Measurements from ENCODE around the gene FBXL17. TPM values are rescaled to one million over a fixed set of nuclear protein-coding genes. Genes with fewer than 3 reads are reported as not detected.
A peak's percentile ranks its signal among the peaks of the same experiment; 100 is the strongest.

FBXL17 gene
- polyA plus RNA-seq, 1 experiment, result 5.3 TPM

DNA sequence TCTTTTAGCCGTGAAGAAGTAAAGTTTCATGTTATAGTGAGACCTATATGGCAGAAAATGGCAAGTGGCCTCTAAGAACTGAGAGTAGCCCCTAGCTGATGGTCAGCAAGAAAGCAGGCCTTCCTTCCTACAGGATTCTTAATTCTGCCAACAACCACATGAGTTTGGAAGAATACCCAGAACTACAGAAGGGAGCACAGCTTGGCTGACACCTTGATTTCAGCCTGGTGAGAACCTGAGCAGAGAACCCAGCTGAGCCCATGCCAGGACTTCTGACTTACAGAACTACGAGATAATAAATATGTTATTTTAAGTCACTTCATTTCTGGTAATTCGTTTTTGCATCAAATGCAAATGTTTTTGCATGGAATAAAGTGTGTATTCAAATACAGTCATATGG, 5.9 kb upstream of the FBXL17 start:
- Histone ChIP-seq H3K4me3 (ENCODE audit: low read depth, low read length) (no peak overlapping the region), H3K27me3 (ENCODE audit: control insufficient read depth, insufficient read depth, low read length) (no peaks in the 10 kb centered on the region), H3K36me3 (ENCODE audit: control insufficient read depth, insufficient read depth, low read length) (no peaks in the 10 kb centered on the region)
- no peak for DNase-seq (ENCODE audit: low read depth)
- POLR2A ChIA-PET, result no interaction called here
- TF ChIP-seq, protein P1, sequence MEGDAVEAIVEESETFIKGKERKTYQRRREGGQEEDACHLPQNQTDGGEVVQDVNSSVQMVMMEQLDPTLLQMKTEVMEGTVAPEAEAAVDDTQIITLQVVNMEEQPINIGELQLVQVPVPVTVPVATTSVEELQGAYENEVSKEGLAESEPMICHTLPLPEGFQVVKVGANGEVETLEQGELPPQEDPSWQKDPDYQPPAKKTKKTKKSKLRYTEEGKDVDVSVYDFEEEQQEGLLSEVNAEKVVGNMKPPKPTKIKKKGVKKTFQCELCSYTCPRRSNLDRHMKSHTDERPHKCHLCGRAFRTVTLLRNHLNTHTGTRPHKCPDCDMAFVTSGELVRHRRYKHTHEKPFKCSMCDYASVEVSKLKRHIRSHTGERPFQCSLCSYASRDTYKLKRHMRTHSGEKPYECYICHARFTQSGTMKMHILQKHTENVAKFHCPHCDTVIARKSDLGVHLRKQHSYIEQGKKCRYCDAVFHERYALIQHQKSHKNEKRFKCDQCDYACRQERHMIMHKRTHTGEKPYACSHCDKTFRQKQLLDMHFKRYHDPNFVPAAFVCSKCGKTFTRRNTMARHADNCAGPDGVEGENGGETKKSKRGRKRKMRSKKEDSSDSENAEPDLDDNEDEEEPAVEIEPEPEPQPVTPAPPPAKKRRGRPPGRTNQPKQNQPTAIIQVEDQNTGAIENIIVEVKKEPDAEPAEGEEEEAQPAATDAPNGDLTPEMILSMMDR (IDR thresholded peaks at IDR 0.05; ENCODE audit: insufficient read depth, low read depth, low read length), result no peak
- CTCF ChIA-PET, result no interaction called here

GRCh38 chr5:108386345-108387061, 4.6 kb upstream of the FBXL17 start:
- ChIA-PET CTCF (interaction anchor here (0.7 kb wide), 1 partner anchor 12 kb away, joined by 3 read pairs; no protein-coding TSS in a partner anchor), POLR2A (no interaction called here)
- no peaks in the 10 kb centered on the region for H3K27me3 ChIP-seq (ENCODE audit: control insufficient read depth, insufficient read depth, low read length)
- no peaks in the 10 kb centered on the region for H3K36me3 ChIP-seq (ENCODE audit: control insufficient read depth, insufficient read depth, low read length)
- no peak for DNase-seq (ENCODE audit: low read depth)
- no peak overlapping the region for H3K4me3 ChIP-seq (ENCODE audit: low read depth, low read length)
- TF ChIP-seq, protein P1 (IDR thresholded peaks at IDR 0.05; ENCODE audit: insufficient read depth, low read depth, low read length), result no peak

GRCh38 chr5:108384741-108385140, 2.8 kb upstream of the FBXL17 start:
- ChIA-PET POLR2A (no interaction called here), CTCF (no interaction called here)
- Histone ChIP-seq H3K36me3 (ENCODE audit: control insufficient read depth, insufficient read depth, low read length) (no peaks in the 10 kb centered on the region), H3K4me3 (ENCODE audit: low read depth, low read length) (no peak overlapping the region), H3K27me3 (ENCODE audit: control insufficient read depth, insufficient read depth, low read length) (no peaks in the 10 kb centered on the region)
- no peak for DNase-seq (ENCODE audit: low read depth)
- TF ChIP-seq, protein P1 (IDR thresholded peaks at IDR 0.05; ENCODE audit: insufficient read depth, low read depth, low read length), result no peak

DNA sequence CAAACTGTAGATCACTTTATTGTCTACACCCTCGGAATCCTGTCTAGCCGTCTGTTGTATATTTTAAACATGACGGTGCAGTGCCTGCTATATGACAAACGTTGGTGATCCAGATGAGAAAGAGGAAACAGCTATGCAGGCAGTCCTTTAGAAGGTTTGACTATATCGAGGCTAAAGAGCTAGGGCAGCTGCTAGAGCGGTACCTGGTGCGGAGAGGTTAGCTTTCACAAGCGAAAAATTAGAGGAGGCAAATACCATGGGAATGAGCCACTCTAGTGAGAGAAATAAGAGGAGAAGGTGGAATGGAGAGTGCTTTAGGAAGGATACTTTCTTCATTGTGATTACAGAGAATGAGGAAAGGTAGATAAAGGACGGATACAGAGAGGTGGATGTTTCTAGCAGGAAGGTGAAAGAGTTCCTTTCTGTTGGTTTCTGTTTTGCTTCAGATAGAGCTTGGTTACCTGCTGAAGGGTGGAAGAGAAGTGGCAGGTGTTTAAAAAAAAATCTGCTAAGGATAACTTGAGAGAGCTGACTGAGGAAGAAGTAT, 959 bp upstream of the FBXL17 start:
- no peaks in the 10 kb centered on the region for H3K36me3 ChIP-seq (ENCODE audit: control insufficient read depth, insufficient read depth, low read length)
- DNase-seq (ENCODE audit: low read depth), result no peak
- TF ChIP-seq, protein P1 (IDR thresholded peaks at IDR 0.05; ENCODE audit: insufficient read depth, low read depth, low read length), result no peak
- POLR2A ChIA-PET, result no interaction called here
- CTCF ChIA-PET, result no interaction called here
- H3K27me3 ChIP-seq (ENCODE audit: control insufficient read depth, insufficient read depth, low read length), result no peaks in the 10 kb centered on the region
- H3K4me3 ChIP-seq (ENCODE audit: low read depth, low read length), result peak overlapping the region; percentile 95

GRCh38 chr5:108381350-108381953, 446 bp downstream of the FBXL17 start:
- DNase-seq (ENCODE audit: low read depth), result no peak
- ChIA-PET CTCF (no interaction called here), POLR2A (no interaction called here)
- Histone ChIP-seq H3K27me3 (ENCODE audit: control insufficient read depth, insufficient read depth, low read length) (no peaks in the 10 kb centered on the region), H3K36me3 (ENCODE audit: control insufficient read depth, insufficient read depth, low read length) (no peaks in the 10 kb centered on the region), H3K4me3 (ENCODE audit: low read depth, low read length) (peak overlapping the region; percentile 95)
- TF ChIP-seq, protein P1 (IDR thresholded peaks at IDR 0.05; ENCODE audit: insufficient read depth, low read depth, low read length), result no peak
